ENCODE measurements around the gene FLVCR1. TPM values are rescaled to one million over a fixed set of nuclear protein-coding genes. Genes with fewer than 3 reads are reported as not detected.
"Not testable (repeated sequence)": the region's sequence is repeated elsewhere in the genome, so short reads cannot be mapped to it uniquely, and the experiment has no call there.

FLVCR1 gene
- total and polyA plus RNA-seq, 3 donors from 2014 or later = 7.4 to 13.3 (median 10.1) TPM

- 8 to 28% methylated on average over 5 to 30 of the region's 54 CpGs for WGBS, 2 donors
- H3K27me3 ChIP-seq = no peaks in the 10 kb centered on the region
- no peaks in the 10 kb centered on the region for H3K36me3 ChIP-seq (ENCODE audit: low read depth, missing control alignments)
- DNase-seq = peak; percentile 42
- TF ChIP-seq POLR2A (IDR thresholded peaks at IDR 0.05) = no peak
- no peak for TF ChIP-seq CTCF (IDR thresholded peaks at IDR 0.05)
- no peaks in the 10 kb centered on the region for H3K4me1 ChIP-seq
- H3K27ac ChIP-seq = peak overlapping the region; percentile 90 to 92
- H3K4me3 ChIP-seq = peak overlapping the region; percentile 88 to 97
- H3K9me3 ChIP-seq = no peaks in the 10 kb centered on the region
- intact Hi-C loops (cut with DNase I; ENCODE audit: low total_unique reads) = no loop called here
Measured at GRCh38 chr1:212858461-212859265, 588 bp downstream of the FLVCR1 start.

- H3K4me1 ChIP-seq = no peaks in the 10 kb centered on the region
- no peak for DNase-seq
- no peak overlapping the region for H3K4me3 ChIP-seq
- H3K9me3 ChIP-seq = no peaks in the 10 kb centered on the region
- WGBS, 2 donors = 77 to 81% methylated on average over 5 of the region's 5 CpGs
- intact Hi-C loops (cut with DNase I; ENCODE audit: low total_unique reads) = no loop called here
- no peaks in the 10 kb centered on the region for H3K27me3 ChIP-seq
- TF ChIP-seq CTCF (IDR thresholded peaks at IDR 0.05) (no peak), POLR2A (IDR thresholded peaks at IDR 0.05) (no peak)
- H3K36me3 ChIP-seq (ENCODE audit: low read depth, missing control alignments) = no peaks in the 10 kb centered on the region
- H3K27ac ChIP-seq = no peak overlapping the region
Measured at GRCh38 chr1:212860713-212861581, 2.9 kb downstream of the FLVCR1 start.

- no peaks in the 10 kb centered on the region for H3K4me1 ChIP-seq
- no peak for TF ChIP-seq CTCF (IDR thresholded peaks at IDR 0.05)
- TF ChIP-seq POLR2A (IDR thresholded peaks at IDR 0.05) = no peak
- DNase-seq = no peak
- no peak overlapping the region for H3K4me3 ChIP-seq
- H3K36me3 ChIP-seq (ENCODE audit: low read depth, missing control alignments) = no peaks in the 10 kb centered on the region
- H3K27me3 ChIP-seq = no peaks in the 10 kb centered on the region
- no peaks in the 10 kb centered on the region for H3K9me3 ChIP-seq
- intact Hi-C loops (cut with DNase I; ENCODE audit: low total_unique reads) = no loop called here
- WGBS, 2 donors = 91% methylated on average over 2 of the region's 2 CpGs
- no peak overlapping the region for H3K27ac ChIP-seq
Measured at GRCh38 chr1:212862111-212862690, 4.1 kb downstream of the FLVCR1 start.

GRCh38 chr1:212863345-212863744 lies 5.3 kb downstream of the FLVCR1 start:
- H3K4me1 ChIP-seq; H3K27ac ChIP-seq; H3K36me3 ChIP-seq (ENCODE audit: low read depth, missing control alignments); H3K9me3 ChIP-seq; H3K4me3 ChIP-seq; intact Hi-C loops (cut with DNase I; ENCODE audit: low total_unique reads); DNase-seq; H3K27me3 ChIP-seq: not testable (repeated sequence)
- WGBS, 2 donors = 93 to 94% methylated on average over 10 of the region's 10 CpGs

GRCh38 chr1:212864201-212864600 lies 6.1 kb downstream of the FLVCR1 start:
- no peak overlapping the region for H3K27ac ChIP-seq
- WGBS, 2 donors = 93 to 95% methylated on average over 4 of the region's 4 CpGs
- H3K27me3 ChIP-seq = no peaks in the 10 kb centered on the region
- intact Hi-C loops (cut with DNase I; ENCODE audit: low total_unique reads) = no loop called here
- no peak overlapping the region for H3K4me3 ChIP-seq
- TF ChIP-seq CTCF (IDR thresholded peaks at IDR 0.05) (no peak), POLR2A (IDR thresholded peaks at IDR 0.05) (no peak)
- H3K4me1 ChIP-seq = no peaks in the 10 kb centered on the region
- no peak for DNase-seq
- no peaks in the 10 kb centered on the region for H3K36me3 ChIP-seq (ENCODE audit: low read depth, missing control alignments)
- no peaks in the 10 kb centered on the region for H3K9me3 ChIP-seq
